Liver (tissue), 9 donors: ENCODE results near the gene KATNAL1. TPM values are rescaled to one million over a fixed set of nuclear protein-coding genes. Genes with fewer than 3 reads are reported as not detected.

Experiments used
- DNase-seq: peaks from one replicate; pipeline ENCODE4 v3.0.0-alpha.2; 2017; ENCODE audit warnings: low spot score
- H3K27ac ChIP-seq, 2 donors: one replicate each; pipeline ENCODE4 v1.7.0; 2013; ENCODE audit warnings: inconsistent platforms in 2 of 2, low read length in 2 of 2, control low read depth in 1 of 2, low read depth in 1 of 2, mild to moderate bottlenecking in 1 of 2
- H3K27me3 ChIP-seq, 4 donors: one replicate each; pipeline versions ENCODE4 v1.6.1 to v1.7.0; 2013; ENCODE audit warnings: low read length in 3 of 4, inconsistent platforms in 1 of 4, mild to moderate bottlenecking in 1 of 4, moderate library complexity in 1 of 4; ENCODE audit not compliant: control insufficient read depth in 4 of 4, insufficient read depth in 4 of 4
- H3K36me3 ChIP-seq, 4 donors: one replicate each; pipeline versions ENCODE4 v1.6.1 to v1.7.0; 2013; ENCODE audit warnings: low read length in 3 of 4, mild to moderate bottlenecking in 3 of 4, low read depth in 1 of 4, moderate library complexity in 1 of 4; ENCODE audit not compliant: control insufficient read depth in 4 of 4, insufficient read depth in 3 of 4
- H3K4me1 ChIP-seq, 4 donors: one replicate each; pipeline versions ENCODE4 v1.6.1 to v1.7.0; 2013; ENCODE audit warnings: low read length in 3 of 4, mild to moderate bottlenecking in 3 of 4, moderate library complexity in 1 of 4; ENCODE audit not compliant: control insufficient read depth in 4 of 4, insufficient read depth in 4 of 4
- H3K4me3 ChIP-seq, 3 donors: one replicate each; pipeline versions ENCODE4 v1.6.1 to v1.7.0; 2013; ENCODE audit warnings: low read length in 3 of 3, control low read depth in 1 of 3, low read depth in 1 of 3, mild to moderate bottlenecking in 1 of 3
- H3K9ac ChIP-seq, 2 donors: one replicate each; pipeline ENCODE4 v1.7.0; 2013; ENCODE audit warnings: low read length in 2 of 2, mild to moderate bottlenecking in 2 of 2, moderate library complexity in 2 of 2, control low read depth in 1 of 2, low read depth in 1 of 2
- H3K9me3 ChIP-seq, 4 donors: one replicate each; pipeline versions ENCODE4 v1.6.1 to v1.7.0; 2013; ENCODE audit warnings: low read length in 3 of 4; ENCODE audit not compliant: control insufficient read depth in 4 of 4
- EGR1 ChIP-seq, 2 donors: IDR thresholded peaks; 2 replicates each; pipeline ENCODE4 v1.6.1; 2016 to 2018; ENCODE audit warnings: antibody characterized with exemption in 2 of 2, low read depth in 2 of 2
- FOXA1 ChIP-seq: IDR thresholded peaks from 2 replicates; pipeline ENCODE4 v1.6.1; 2016; ENCODE audit warnings: antibody characterized with exemption
- FOXA2 ChIP-seq: IDR thresholded peaks from 2 replicates; pipeline ENCODE4 v1.6.1; 2016; ENCODE audit warnings: antibody characterized with exemption
- GABPA ChIP-seq, 2 donors: IDR thresholded peaks in 1 of 2; conservative IDR thresholded peaks in 1 of 2; 2 replicates each; pipeline ENCODE4 v1.6.1; 2016; ENCODE audit warnings: antibody characterized with exemption in 2 of 2, mild to moderate bottlenecking in 1 of 2, moderate library complexity in 1 of 2
- HNF4A ChIP-seq, 2 donors: conservative IDR thresholded peaks; 2 replicates each; pipeline ENCODE4 v1.6.1; 2016; ENCODE audit warnings: antibody characterized with exemption in 2 of 2, mild to moderate bottlenecking in 2 of 2
- HNF4G ChIP-seq: IDR thresholded peaks from 2 replicates; pipeline ENCODE4 v1.6.1; 2016; ENCODE audit warnings: antibody characterized with exemption
- JUND ChIP-seq, 2 donors: IDR thresholded peaks; 2 replicates each; pipeline ENCODE4 v1.6.1; 2016; ENCODE audit warnings: antibody characterized with exemption in 2 of 2
- NR2F2 ChIP-seq: IDR thresholded peaks from 2 replicates; pipeline ENCODE4 v1.6.1; 2016; ENCODE audit warnings: antibody characterized with exemption
- RAD21 ChIP-seq, 2 donors: IDR thresholded peaks; 2 replicates each; pipeline ENCODE4 v1.6.1; 2016; ENCODE audit warnings: antibody characterized with exemption in 2 of 2, mild to moderate bottlenecking in 2 of 2
- RXRA ChIP-seq, 2 donors: IDR thresholded peaks; 2 replicates each; pipeline ENCODE4 v1.6.1; 2017 to 2018; ENCODE audit warnings: antibody characterized with exemption in 2 of 2, mild to moderate bottlenecking in 1 of 2
- SP1 ChIP-seq: IDR thresholded peaks from 2 replicates; pipeline ENCODE4 v1.6.1; 2018; ENCODE audit warnings: antibody characterized with exemption, mild to moderate bottlenecking
- TAF1 ChIP-seq: conservative IDR thresholded peaks from 2 replicates; pipeline ENCODE4 v1.6.1; 2016; ENCODE audit warnings: antibody characterized with exemption, mild to moderate bottlenecking
- YY1 ChIP-seq: IDR thresholded peaks from 2 replicates; pipeline ENCODE4 v1.6.1; 2016; ENCODE audit warnings: antibody characterized with exemption, mild to moderate bottlenecking
- WGBS: extraction: QIAGEN DNeasy Blood & Tissue Kit; methylation state at CpG from one replicate; pipeline ENCODE4 v1.1.7; 2013; 5-methylcytosine and 5-hydroxymethylcytosine counted together
- polyA plus RNA-seq, 2 donors: library from polyadenylated mRNA; stranded (reverse) in 1 of 2; unstranded in 1 of 2; fragments of 200-250 nt in 1 of 2; fragments of >200 nt in 1 of 2; fragmentation: Nextera tagmentation in 1 of 2; extraction: Ambion mirVana in 1 of 2; gene quantifications; one replicate each; pipeline versions ENCODE4 v1.2.1 to v1.2.3, GENCODE V29; 2013 to 2015
- total RNA-seq, 2 donors: library from RNA; depleted of rRNA; stranded (reverse); fragments of >200 nt; gene quantifications; one replicate each; pipeline ENCODE4 v1.2.3, GENCODE V29; 2014
- TF ChIP-seq, protein P1 (sequence below): IDR thresholded peaks from 2 replicates; pipeline ENCODE4 v1.6.1; 2016; ENCODE audit warnings: antibody characterized with exemption
- TF ChIP-seq, protein P2 (sequence below): IDR thresholded peaks from 2 replicates; pipeline ENCODE4 v1.6.1; 2016; ENCODE audit warnings: antibody characterized with exemption, mild to moderate bottlenecking
- TF ChIP-seq, protein P3 (sequence below): fragments of 150-350 bp; IDR thresholded peaks from 2 replicates; pipeline ENCODE4 v1.5.1; 2017; ENCODE audit warnings: improper control_type of control experiment, low read depth, low read length; ENCODE audit not compliant: missing input control
- TF ChIP-seq, protein P4 (sequence below): IDR thresholded peaks from 2 replicates; pipeline ENCODE4 v1.6.1; 2016; ENCODE audit warnings: antibody characterized with exemption
- TF ChIP-seq, protein P5 (sequence below): IDR thresholded peaks from 2 replicates; pipeline ENCODE4 v1.6.1; 2016; ENCODE audit warnings: antibody characterized with exemption
- donor health status: healthy.
- donor health status: healthy.
- donor health status: healthy.
- donor health status: healthy.
- donor health status: healthy.

Gene KATNAL1
- total and polyA plus RNA-seq, 4 donors: 2.7 to 12.8 (median 6.0) TPM

DNA sequence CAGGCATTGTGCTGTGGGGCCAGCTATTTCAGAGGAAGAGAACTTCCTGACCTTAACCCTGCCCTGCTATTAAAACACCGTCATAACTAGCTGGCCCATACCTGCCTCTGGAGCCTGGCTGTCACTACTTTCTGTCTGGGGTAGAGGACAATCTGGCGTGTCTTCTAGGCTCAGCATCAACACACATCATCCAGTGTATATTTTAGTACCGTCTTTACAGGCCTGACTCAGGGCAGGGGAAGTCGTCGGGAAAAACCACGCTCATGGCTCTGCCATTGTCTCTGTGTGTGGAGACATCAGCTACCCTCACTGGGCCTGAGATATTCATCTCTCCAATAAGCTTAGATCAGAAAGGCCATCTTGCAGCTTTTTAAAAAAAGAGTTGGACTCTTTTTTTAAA, 151.1 kb downstream of the KATNAL1 start:
- Histone ChIP-seq H3K36me3 (no peaks in the 10 kb centered on the region), H3K27me3 (no peaks in the 10 kb centered on the region), H3K4me1 (no peaks in the 10 kb centered on the region), H3K9me3 (no peaks in the 10 kb centered on the region), H3K4me3 (no peak overlapping the region), H3K9ac (no peak overlapping the region), H3K27ac (no peak overlapping the region)
- 78% methylated on average over 6 of the region's 6 CpGs for WGBS
- TF ChIP-seq FOXA2 (no peak), NR2F2 (no peak), FOXA1 (no peak), EGR1 (IDR thresholded peaks at IDR 0.05; ENCODE audit: low read depth in 2 of 2) (no peak), HNF4G (no peak), YY1 (no peak), RAD21 (IDR thresholded peaks at IDR 0.05) (no peak), HNF4A (conservative IDR thresholded peaks at IDR 0.05) (no peak), JUND (IDR thresholded peaks at IDR 0.05) (no peak), GABPA (IDR thresholded peaks at IDR 0.05 in 1 of 2, conservative IDR thresholded peaks at IDR 0.05 in 1 of 2) (no peak), TAF1 (no peak), RXRA (IDR thresholded peaks at IDR 0.05) (no peak)
- TF ChIP-seq, protein P1, sequence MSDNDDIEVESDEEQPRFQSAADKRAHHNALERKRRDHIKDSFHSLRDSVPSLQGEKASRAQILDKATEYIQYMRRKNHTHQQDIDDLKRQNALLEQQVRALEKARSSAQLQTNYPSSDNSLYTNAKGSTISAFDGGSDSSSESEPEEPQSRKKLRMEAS: no peak
- TF ChIP-seq, protein P2, sequence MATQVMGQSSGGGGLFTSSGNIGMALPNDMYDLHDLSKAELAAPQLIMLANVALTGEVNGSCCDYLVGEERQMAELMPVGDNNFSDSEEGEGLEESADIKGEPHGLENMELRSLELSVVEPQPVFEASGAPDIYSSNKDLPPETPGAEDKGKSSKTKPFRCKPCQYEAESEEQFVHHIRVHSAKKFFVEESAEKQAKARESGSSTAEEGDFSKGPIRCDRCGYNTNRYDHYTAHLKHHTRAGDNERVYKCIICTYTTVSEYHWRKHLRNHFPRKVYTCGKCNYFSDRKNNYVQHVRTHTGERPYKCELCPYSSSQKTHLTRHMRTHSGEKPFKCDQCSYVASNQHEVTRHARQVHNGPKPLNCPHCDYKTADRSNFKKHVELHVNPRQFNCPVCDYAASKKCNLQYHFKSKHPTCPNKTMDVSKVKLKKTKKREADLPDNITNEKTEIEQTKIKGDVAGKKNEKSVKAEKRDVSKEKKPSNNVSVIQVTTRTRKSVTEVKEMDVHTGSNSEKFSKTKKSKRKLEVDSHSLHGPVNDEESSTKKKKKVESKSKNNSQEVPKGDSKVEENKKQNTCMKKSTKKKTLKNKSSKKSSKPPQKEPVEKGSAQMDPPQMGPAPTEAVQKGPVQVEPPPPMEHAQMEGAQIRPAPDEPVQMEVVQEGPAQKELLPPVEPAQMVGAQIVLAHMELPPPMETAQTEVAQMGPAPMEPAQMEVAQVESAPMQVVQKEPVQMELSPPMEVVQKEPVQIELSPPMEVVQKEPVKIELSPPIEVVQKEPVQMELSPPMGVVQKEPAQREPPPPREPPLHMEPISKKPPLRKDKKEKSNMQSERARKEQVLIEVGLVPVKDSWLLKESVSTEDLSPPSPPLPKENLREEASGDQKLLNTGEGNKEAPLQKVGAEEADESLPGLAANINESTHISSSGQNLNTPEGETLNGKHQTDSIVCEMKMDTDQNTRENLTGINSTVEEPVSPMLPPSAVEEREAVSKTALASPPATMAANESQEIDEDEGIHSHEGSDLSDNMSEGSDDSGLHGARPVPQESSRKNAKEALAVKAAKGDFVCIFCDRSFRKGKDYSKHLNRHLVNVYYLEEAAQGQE: no peak
- no peak for DNase-seq

DNA sequence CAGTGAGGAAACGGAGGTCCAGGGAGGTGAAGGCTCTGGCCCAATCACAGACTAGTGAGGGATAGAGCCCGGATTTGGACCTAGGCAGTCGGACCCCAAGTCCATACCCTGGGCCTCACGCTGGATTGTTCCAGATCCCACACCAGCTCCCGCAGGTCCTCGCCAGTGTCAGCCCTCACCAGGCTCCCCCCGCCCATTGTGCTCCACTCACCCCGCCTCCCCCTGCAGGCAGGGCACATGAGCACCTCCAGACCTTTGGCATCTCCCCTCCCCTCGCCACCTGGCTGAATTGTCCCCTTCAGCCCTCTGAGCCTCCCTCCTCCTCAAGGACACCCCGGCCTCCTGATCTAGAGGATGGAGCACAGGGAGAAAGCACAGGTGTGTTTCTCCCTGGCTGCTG, 152.4 kb downstream of the KATNAL1 start:
- TF ChIP-seq NR2F2 (no peak), HNF4G (no peak), FOXA2 (no peak), YY1 (no peak), RXRA (IDR thresholded peaks at IDR 0.05) (no peak), HNF4A (conservative IDR thresholded peaks at IDR 0.05) (no peak), EGR1 (IDR thresholded peaks at IDR 0.05; ENCODE audit: low read depth in 2 of 2) (no peak), GABPA (IDR thresholded peaks at IDR 0.05 in 1 of 2, conservative IDR thresholded peaks at IDR 0.05 in 1 of 2) (no peak), TAF1 (no peak), RAD21 (IDR thresholded peaks at IDR 0.05) (no peak), JUND (IDR thresholded peaks at IDR 0.05) (no peak), FOXA1 (no peak), SP1 (no peak)
- TF ChIP-seq, protein P3, sequence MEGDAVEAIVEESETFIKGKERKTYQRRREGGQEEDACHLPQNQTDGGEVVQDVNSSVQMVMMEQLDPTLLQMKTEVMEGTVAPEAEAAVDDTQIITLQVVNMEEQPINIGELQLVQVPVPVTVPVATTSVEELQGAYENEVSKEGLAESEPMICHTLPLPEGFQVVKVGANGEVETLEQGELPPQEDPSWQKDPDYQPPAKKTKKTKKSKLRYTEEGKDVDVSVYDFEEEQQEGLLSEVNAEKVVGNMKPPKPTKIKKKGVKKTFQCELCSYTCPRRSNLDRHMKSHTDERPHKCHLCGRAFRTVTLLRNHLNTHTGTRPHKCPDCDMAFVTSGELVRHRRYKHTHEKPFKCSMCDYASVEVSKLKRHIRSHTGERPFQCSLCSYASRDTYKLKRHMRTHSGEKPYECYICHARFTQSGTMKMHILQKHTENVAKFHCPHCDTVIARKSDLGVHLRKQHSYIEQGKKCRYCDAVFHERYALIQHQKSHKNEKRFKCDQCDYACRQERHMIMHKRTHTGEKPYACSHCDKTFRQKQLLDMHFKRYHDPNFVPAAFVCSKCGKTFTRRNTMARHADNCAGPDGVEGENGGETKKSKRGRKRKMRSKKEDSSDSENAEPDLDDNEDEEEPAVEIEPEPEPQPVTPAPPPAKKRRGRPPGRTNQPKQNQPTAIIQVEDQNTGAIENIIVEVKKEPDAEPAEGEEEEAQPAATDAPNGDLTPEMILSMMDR: no peak
- TF ChIP-seq, protein P1: no peak
- TF ChIP-seq, protein P4, sequence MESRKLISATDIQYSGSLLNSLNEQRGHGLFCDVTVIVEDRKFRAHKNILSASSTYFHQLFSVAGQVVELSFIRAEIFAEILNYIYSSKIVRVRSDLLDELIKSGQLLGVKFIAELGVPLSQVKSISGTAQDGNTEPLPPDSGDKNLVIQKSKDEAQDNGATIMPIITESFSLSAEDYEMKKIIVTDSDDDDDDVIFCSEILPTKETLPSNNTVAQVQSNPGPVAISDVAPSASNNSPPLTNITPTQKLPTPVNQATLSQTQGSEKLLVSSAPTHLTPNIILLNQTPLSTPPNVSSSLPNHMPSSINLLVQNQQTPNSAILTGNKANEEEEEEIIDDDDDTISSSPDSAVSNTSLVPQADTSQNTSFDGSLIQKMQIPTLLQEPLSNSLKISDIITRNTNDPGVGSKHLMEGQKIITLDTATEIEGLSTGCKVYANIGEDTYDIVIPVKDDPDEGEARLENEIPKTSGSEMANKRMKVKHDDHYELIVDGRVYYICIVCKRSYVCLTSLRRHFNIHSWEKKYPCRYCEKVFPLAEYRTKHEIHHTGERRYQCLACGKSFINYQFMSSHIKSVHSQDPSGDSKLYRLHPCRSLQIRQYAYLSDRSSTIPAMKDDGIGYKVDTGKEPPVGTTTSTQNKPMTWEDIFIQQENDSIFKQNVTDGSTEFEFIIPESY: no peak
- TF ChIP-seq, protein P2: no peak
- TF ChIP-seq, protein P5, sequence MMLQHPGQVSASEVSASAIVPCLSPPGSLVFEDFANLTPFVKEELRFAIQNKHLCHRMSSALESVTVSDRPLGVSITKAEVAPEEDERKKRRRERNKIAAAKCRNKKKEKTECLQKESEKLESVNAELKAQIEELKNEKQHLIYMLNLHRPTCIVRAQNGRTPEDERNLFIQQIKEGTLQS: no peak
- Histone ChIP-seq H3K4me3 (no peak overlapping the region), H3K27me3 (no peaks in the 10 kb centered on the region), H3K9me3 (no peaks in the 10 kb centered on the region), H3K4me1 (no peaks in the 10 kb centered on the region), H3K9ac (no peak overlapping the region), H3K27ac (no peak overlapping the region), H3K36me3 (no peaks in the 10 kb centered on the region)
- 92% methylated on average over 10 of the region's 10 CpGs for WGBS
- DNase-seq: no peak
